Common myeloid progenitor, CD34-positive (primary cell): ENCODE results near the gene UBXN2A.

Experiments
- CTCF ChIA-PET: fragments of 350-600 bp; sonication (Branson Sonifier 250); formaldehyde crosslinking; loops from one replicate; lab custom pipeline; 2021; ENCODE audit warnings: antibody characterized with exemption; lab: Charles Lee
- POLR2A ChIA-PET: fragments of 350-600 bp; sonication (Branson Sonifier 250); formaldehyde crosslinking; loops from one replicate; lab custom pipeline; 2021; ENCODE audit warnings: antibody characterized with exemption; lab: Charles Lee
- DNase-seq, 3 donors: peaks; one replicate each; pipeline versions ENCODE4 v3.0.0 to v3.0.0-alpha.2; 2013
- H3K27ac ChIP-seq, 2 experiments: 1 replicate in 1 of 2; 2 replicates in 1 of 2; pipeline ENCODE4 v1.7.0; 2013; ENCODE audit warnings: inconsistent platforms in 2 of 2, low read length in 2 of 2, mild to moderate bottlenecking in 2 of 2, low read depth in 1 of 2, moderate library complexity in 1 of 2; ENCODE audit not compliant: severe bottlenecking in 2 of 2, insufficient read depth in 1 of 2, poor library complexity in 1 of 2
- H3K27me3 ChIP-seq, 5 experiments: replicated peaks in 2 of 5; 1 replicate in 3 of 5; 2 replicates in 2 of 5; pipeline versions ENCODE4 v1.6.1 to v1.7.0; 2013; ENCODE audit warnings: low read length in 4 of 5, mild to moderate bottlenecking in 2 of 5, moderate library complexity in 2 of 5, inconsistent platforms in 1 of 5; ENCODE audit not compliant: insufficient read depth in 5 of 5, control insufficient read depth in 4 of 5
- H3K36me3 ChIP-seq, 4 experiments: 1 replicate in 2 of 4; 2 replicates in 2 of 4; pipeline versions ENCODE4 v1.6.1 to v1.7.0; 2013; ENCODE audit warnings: low read length in 3 of 4, control low read depth in 1 of 4, mild to moderate bottlenecking in 1 of 4; ENCODE audit not compliant: control insufficient read depth in 4 of 4, insufficient read depth in 4 of 4
- H3K4me1 ChIP-seq, 4 experiments: 1 replicate in 3 of 4; 2 replicates in 1 of 4; pipeline versions ENCODE4 v1.6.1 to v1.7.1; 2013; ENCODE audit warnings: low read length in 3 of 4, mild to moderate bottlenecking in 3 of 4, control low read depth in 1 of 4, inconsistent platforms in 1 of 4, moderate library complexity in 1 of 4; ENCODE audit not compliant: control insufficient read depth in 4 of 4, insufficient read depth in 4 of 4; ENCODE audit errors: control extremely low read depth in 1 of 4
- H3K4me3 ChIP-seq, 7 experiments: 1 replicate in 4 of 7; 2 replicates in 3 of 7; pipeline versions ENCODE4 v1.5.1 to v1.7.0; 2013; ENCODE audit warnings: mild to moderate bottlenecking in 7 of 7, low read length in 6 of 7, moderate library complexity in 6 of 7, inconsistent platforms in 2 of 7, low read depth in 2 of 7, control low read depth in 1 of 7; ENCODE audit not compliant: insufficient read depth in 4 of 7, control insufficient read depth in 1 of 7; ENCODE audit errors: extremely low read depth in 1 of 7
- H3K9me3 ChIP-seq, 5 experiments: 1 replicate in 4 of 5; 2 replicates in 1 of 5; pipeline versions ENCODE4 v1.6.1 to v1.7.1; 2013; ENCODE audit warnings: low read length in 4 of 5, mild to moderate bottlenecking in 2 of 5, inconsistent platforms in 1 of 5, low read depth in 1 of 5, moderate library complexity in 1 of 5; ENCODE audit not compliant: control insufficient read depth in 4 of 5, insufficient read depth in 2 of 5; ENCODE audit errors: control extremely low read depth in 1 of 5
- WGBS: methylation state at CpG from one replicate; pipeline ENCODE4 v1.1.5; 2013; ENCODE audit not compliant: insufficient coverage; 5-methylcytosine and 5-hydroxymethylcytosine counted together

UBXN2A gene

DNA sequence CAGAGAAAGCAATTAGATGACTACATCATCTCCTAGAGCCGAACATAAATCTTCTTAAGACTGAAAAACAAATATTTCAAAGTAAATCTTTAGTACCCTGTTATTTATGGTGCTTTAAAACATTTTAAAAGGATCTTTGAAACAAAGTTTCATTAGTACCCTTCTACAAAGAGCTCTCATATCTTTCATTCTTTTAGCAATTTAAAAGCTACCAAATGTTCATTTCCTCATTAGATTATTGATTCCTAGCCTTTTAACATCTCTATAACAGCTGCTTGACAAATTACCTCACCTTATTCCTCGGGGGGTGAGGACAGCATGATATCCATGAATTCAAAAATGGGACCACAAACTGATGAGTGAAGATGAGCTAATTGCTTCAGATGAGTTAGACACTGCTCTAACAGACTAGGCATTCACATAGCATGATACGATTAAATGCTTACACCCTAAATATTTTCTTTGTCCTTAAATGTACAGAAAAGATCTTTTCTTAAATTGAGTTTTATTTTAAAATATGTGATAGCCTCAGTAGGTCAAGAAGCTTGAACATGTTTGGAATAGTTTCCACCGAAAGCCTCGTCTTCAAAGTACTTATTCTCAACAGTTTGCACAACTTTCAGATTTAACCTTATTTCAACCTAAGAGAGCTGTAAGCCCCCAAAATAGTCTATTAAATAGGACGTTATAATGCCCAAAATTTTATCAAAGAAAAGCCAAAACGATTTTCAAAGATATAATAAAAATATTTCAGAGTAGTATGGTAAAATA lies 15.5 kb upstream of the UBXN2A start:
- peak overlapping the region; percentile 96 to 98 for H3K27ac ChIP-seq
- H3K4me3 ChIP-seq: peak overlapping the region in 5 of 7 experiments; percentile 90 to 99 (median 94)

DNA sequence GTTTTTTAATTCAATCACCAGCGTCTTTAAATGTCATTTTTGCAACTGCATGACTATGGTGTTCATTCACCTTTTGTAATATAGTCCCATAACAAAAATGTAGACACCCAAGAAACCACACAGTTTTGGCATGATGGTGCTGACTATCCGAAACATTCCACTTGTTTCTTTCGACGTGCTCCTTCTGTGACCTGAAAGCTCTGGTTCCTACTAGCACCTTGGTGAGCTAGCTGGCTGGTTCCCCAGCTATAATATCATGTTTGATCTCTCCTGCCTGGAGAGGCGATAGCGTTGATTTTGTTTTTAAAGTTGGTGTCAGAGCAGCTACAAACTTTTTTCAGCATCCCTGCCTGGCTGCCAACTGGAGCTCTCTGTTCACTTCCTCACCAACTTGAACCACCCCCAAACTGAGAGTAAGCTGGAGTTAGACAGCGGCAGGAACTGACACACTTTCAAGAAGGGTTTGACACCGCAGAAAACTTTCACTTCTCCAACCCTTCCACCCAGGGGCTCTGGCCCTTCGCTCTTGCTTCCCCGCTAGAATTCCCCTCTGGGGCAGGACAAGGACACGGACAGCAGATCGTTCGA lies 14.5 kb upstream of the UBXN2A start:
- H3K9me3 ChIP-seq: no peaks in the 10 kb centered on the region
- CTCF ChIA-PET: interaction anchor here (0.7 to 4.9 kb wide), 21 partner anchors 8 to 159 kb away, joined by 3 to 48 read pairs (median 4); partner anchors contain the start of genes MFSD2B, TP53I3 and UBXN2A
- H3K4me3 ChIP-seq: peak overlapping the region; percentile 79 to 99 (median 94)
- no peaks in the 10 kb centered on the region for H3K36me3 ChIP-seq
- WGBS: 0% methylated on average over 10 of the region's 13 CpGs
- peak; percentile 69 to 90 (median 88) for DNase-seq
- peaks cover 11 to 30% (median 18%) of the 10 kb centered on the region in 4 experiments for H3K4me1 ChIP-seq
- POLR2A ChIA-PET: interaction anchor here (4.1 kb wide), 1 partner anchor 15 kb away, joined by 37 read pairs; the partner anchor contains the start of gene UBXN2A
- no peaks in the 10 kb centered on the region for H3K27me3 ChIP-seq
- H3K27ac ChIP-seq: peak overlapping the region; percentile 96 to 98

More for the DNA sequence above, 15.5 kb upstream of the UBXN2A start:
- POLR2A ChIA-PET: interaction anchor here (0.6 to 4.1 kb wide), 3 partner anchors 16 to 86 kb away, joined by 3 to 37 read pairs (median 3); partner anchors contain the start of gene UBXN2A
- Histone ChIP-seq H3K4me1 (peaks cover 11 to 30% (median 18%) of the 10 kb centered on the region in 4 experiments), H3K9me3 (no peaks in the 10 kb centered on the region), H3K36me3 (no peaks in the 10 kb centered on the region), H3K27me3 (no peaks in the 10 kb centered on the region)
- WGBS: 60% methylated on average over 1 of the region's 7 CpGs
- no peak for DNase-seq
- CTCF ChIA-PET: interaction anchor here (1.1 to 4.9 kb wide), 7 partner anchors 7 to 160 kb away, joined by 3 to 48 read pairs (median 5); partner anchors contain the start of genes TP53I3 and UBXN2A

GRCh38 chr2:23926290-23926749 lies 13.9 kb upstream of the UBXN2A start:
- ChIA-PET POLR2A (interaction anchor here (1.0 to 4.1 kb wide), 3 partner anchors 14 to 158 kb away, joined by 3 to 37 read pairs (median 7); partner anchors contain the start of gene UBXN2A), CTCF (interaction anchor here (0.8 to 4.9 kb wide), 26 partner anchors 9 to 157 kb away, joined by 3 to 48 read pairs (median 4); partner anchors contain the start of genes MFSD2B and UBXN2A)
- Histone ChIP-seq H3K27ac (peak overlapping the region; percentile 96 to 98), H3K9me3 (no peaks in the 10 kb centered on the region), H3K27me3 (no peaks in the 10 kb centered on the region), H3K4me1 (peaks cover 11 to 30% (median 18%) of the 10 kb centered on the region in 4 experiments), H3K4me3 (peak overlapping the region; percentile 79 to 99 (median 94)), H3K36me3 (peaks cover 0 to 3% (median 0%) of the 10 kb centered on the region in 4 experiments)
- peak in 2 of 3 donors; percentile 28 to 45 for DNase-seq
- 0% methylated on average over 36 of the region's 39 CpGs for WGBS

GRCh38 chr2:23926750-23927571 lies 13.3 kb upstream of the UBXN2A start, which contains the start of gene ATAD2B:
TSS of gene ATAD2B (minus strand) at chr2:23927123. CDS start at chr2:23926770, 353 bp downstream.
- Histone ChIP-seq H3K27ac (peak within 1 kb of the TSS; percentile 96 to 98), H3K4me3 (peak within 1 kb of the TSS; percentile 79 to 99 (median 94)), H3K27me3 (no peaks in the 10 kb centered on the region), H3K9me3 (no peaks in the 10 kb centered on the region), H3K36me3 (peaks cover 0 to 5% (median 1%) of the 10 kb centered on the region in 4 experiments), H3K4me1 (peaks cover 11 to 24% (median 18%) of the 10 kb centered on the region in 4 experiments)
- ChIA-PET POLR2A (interaction anchor here (0.5 to 4.1 kb wide), 7 partner anchors 13 to 157 kb away, joined by 3 to 37 read pairs (median 6); partner anchors contain the start of gene UBXN2A), CTCF (interaction anchor here (0.6 to 4.9 kb wide), 30 partner anchors 10 to 758 kb away, joined by 3 to 48 read pairs (median 4); partner anchors contain the start of genes MFSD2B, TP53I3 and UBXN2A)
- under 1% methylated on average over 85 of the region's 88 CpGs for WGBS
- peak; percentile 96 to 98 (median 98) for DNase-seq

- no peaks in the 10 kb centered on the region for H3K27me3 ChIP-seq
- H3K4me3 ChIP-seq: no peak overlapping the region
- CTCF ChIA-PET: no interaction called here
- peaks cover 0 to 5% (median 1%) of the 10 kb centered on the region in 4 experiments for H3K36me3 ChIP-seq
- H3K4me1 ChIP-seq: peaks cover 0 to 5% (median 3%) of the 10 kb centered on the region in 4 experiments
- no peaks in the 10 kb centered on the region for H3K9me3 ChIP-seq
- POLR2A ChIA-PET: no interaction called here
- no peak for DNase-seq
- no peak overlapping the region for H3K27ac ChIP-seq
- WGBS: no CpG with 5 or more reads among the region's 1 CpG
Measured at GRCh38 chr2:23934259-23934658, 6.0 kb upstream of the UBXN2A start.
